K562 (cell line): ENCODE data around the gene PGPEP1. TPM values are rescaled to one million over a fixed set of nuclear protein-coding genes. Genes with fewer than 3 reads are reported as not detected.
A peak's percentile ranks its signal among the peaks of the same experiment; 100 is the strongest.

Source experiments
- CBX8 ChIP-seq: fragments of 200-600 bp; sonication (generic); IDR thresholded peaks from 2 replicates; pipeline ENCODE4 v1.6.1; 2012; ENCODE audit warnings: borderline replicate concordance, mixed run types, low read depth, mild to moderate bottlenecking, moderate library complexity, mixed read lengths, low read length, control low read depth, inconsistent platforms; ENCODE audit not compliant: poor library complexity, severe bottlenecking; ENCODE audit errors: extremely low read depth
- DMBX1 ChIP-seq: fragments of 250-450 bp; sonication (Bioruptor Pico); IDR thresholded peaks from 2 replicates; pipeline ENCODE4 v1.8.0; 2022; ENCODE audit warnings: inconsistent platforms, mild to moderate bottlenecking, moderate library complexity, borderline replicate concordance
- FOXM1 ChIP-seq, 2 experiments: fragments of 450-650 bp in 1 of 2; sonication (generic) in 1 of 2; formaldehyde crosslinking in 1 of 2; IDR thresholded peaks; 2 replicates each; pipeline versions ENCODE4 v1.6.1 to v1.9.0; 2017 to 2022; ENCODE audit warnings: low read depth in 2 of 2, mild to moderate bottlenecking in 2 of 2, missing genetic modification reagents in 1 of 2, moderate library complexity in 1 of 2
- NCOR1 ChIP-seq: fragments of 450-650 bp; IDR thresholded peaks from 2 replicates; pipeline ENCODE4 v1.6.1; 2016; ENCODE audit warnings: mild to moderate bottlenecking, moderate library complexity
- NONO ChIP-seq, 2 experiments: fragments of 200-400 bp in 1 of 2; fragments of 450-650 bp in 1 of 2; formaldehyde crosslinking in 1 of 2; IDR thresholded peaks; 2 replicates each; pipeline ENCODE4 v1.6.1; 2017; ENCODE audit warnings: low read depth in 2 of 2, mild to moderate bottlenecking in 2 of 2, moderate library complexity in 2 of 2, low read length in 1 of 2
- OTX1 ChIP-seq: fragments of 450-650 bp; formaldehyde crosslinking; IDR thresholded peaks from 2 replicates; pipeline ENCODE4 v1.4.0; 2022; ENCODE audit warnings: mild to moderate bottlenecking
- RERE ChIP-seq: sonication (generic); formaldehyde crosslinking; IDR thresholded peaks from 2 replicates; pipeline ENCODE4 v1.8.0; 2023; ENCODE audit warnings: missing genetic modification reagents, mild to moderate bottlenecking, borderline replicate concordance
- SOX6 ChIP-seq: fragments of 450-650 bp; IDR thresholded peaks from 2 replicates; pipeline ENCODE4 v1.6.1; 2014; ENCODE audit warnings: mild to moderate bottlenecking
- XRCC5 ChIP-seq: fragments of 200-400 bp; formaldehyde crosslinking; IDR thresholded peaks from 2 replicates; pipeline ENCODE4 v1.6.1; 2017; ENCODE audit warnings: low read depth, mild to moderate bottlenecking, low read length
- ZNF274 ChIP-seq: IDR thresholded peaks from 2 replicates; pipeline ENCODE4 v1.6.1; 2011; ENCODE audit warnings: low read depth, mild to moderate bottlenecking, low read length, moderate library complexity, borderline replicate concordance
- ZNF57 ChIP-seq: fragments of 450-650 bp; formaldehyde crosslinking; IDR thresholded peaks from 2 replicates; pipeline ENCODE4 v1.4.0; 2020; ENCODE audit warnings: mild to moderate bottlenecking, moderate library complexity
- polyA plus RNA-seq, 8 experiments: library from polyadenylated mRNA; depleted of rRNA in 4 of 8; stranded (reverse) in 5 of 8; unstranded in 3 of 8; fragments of >200 nt; fragmentation: Nextera tagmentation in 2 of 8; fragmentation: Illumina TruSeq in 1 of 8; extraction: Ambion mirVana in 2 of 8; extraction: Trizol in 1 of 8; gene quantifications; 2 replicates each; pipeline versions ENCODE4 v1.2.1 to v1.2.3, GENCODE V29; 2011 to 2014; ENCODE audit warnings: inconsistent platforms in 1 of 8, missing spikeins in 1 of 8
- total RNA-seq, 7 experiments: library from RNA; depleted of rRNA in 6 of 7; stranded (reverse); fragments of >200 nt in 6 of 7; fragmentation: Illumina TruSeq in 2 of 7; extraction: Trizol in 2 of 7; gene quantifications; 2 replicates each; pipeline versions ENCODE4 v1.2.1 to v1.2.3, GENCODE V29; 2011 to 2021; ENCODE audit warnings: low replicate concordance in 1 of 7
- TF ChIP-seq, protein P1 (sequence below): IDR thresholded peaks from 2 replicates; pipeline ENCODE4 v1.6.1; 2011; ENCODE audit warnings: borderline replicate concordance, low read depth, mild to moderate bottlenecking, moderate library complexity, low read length; ENCODE audit not compliant: insufficient read depth, poor library complexity, severe bottlenecking
- TF ChIP-seq, protein P2 (sequence below): fragments of 250-450 bp; sonication (Bioruptor Pico); IDR thresholded peaks from 2 replicates; pipeline ENCODE4 v1.8.0; 2022; ENCODE audit warnings: inconsistent platforms

The PGPEP1 gene
- total and polyA plus RNA-seq, 9 of the 15 experiments (the other 6 are each of a cell fraction or from before 2014, with no cell fraction given): 10.0 to 69.6 (median 33.5) TPM

- 0 out of 2 replicates have a peak, but pooled peaks have one; percentile 48 for TF ChIP-seq DMBX1 (CRISPR knock-in tag)
- TF ChIP-seq, protein P1, sequence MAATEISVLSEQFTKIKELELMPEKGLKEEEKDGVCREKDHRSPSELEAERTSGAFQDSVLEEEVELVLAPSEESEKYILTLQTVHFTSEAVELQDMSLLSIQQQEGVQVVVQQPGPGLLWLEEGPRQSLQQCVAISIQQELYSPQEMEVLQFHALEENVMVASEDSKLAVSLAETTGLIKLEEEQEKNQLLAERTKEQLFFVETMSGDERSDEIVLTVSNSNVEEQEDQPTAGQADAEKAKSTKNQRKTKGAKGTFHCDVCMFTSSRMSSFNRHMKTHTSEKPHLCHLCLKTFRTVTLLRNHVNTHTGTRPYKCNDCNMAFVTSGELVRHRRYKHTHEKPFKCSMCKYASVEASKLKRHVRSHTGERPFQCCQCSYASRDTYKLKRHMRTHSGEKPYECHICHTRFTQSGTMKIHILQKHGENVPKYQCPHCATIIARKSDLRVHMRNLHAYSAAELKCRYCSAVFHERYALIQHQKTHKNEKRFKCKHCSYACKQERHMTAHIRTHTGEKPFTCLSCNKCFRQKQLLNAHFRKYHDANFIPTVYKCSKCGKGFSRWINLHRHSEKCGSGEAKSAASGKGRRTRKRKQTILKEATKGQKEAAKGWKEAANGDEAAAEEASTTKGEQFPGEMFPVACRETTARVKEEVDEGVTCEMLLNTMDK: peak; percentile 98
- peak; percentile 61; the same call in 1 of the 2 replicates for TF ChIP-seq XRCC5
- TF ChIP-seq FOXM1 (IDR thresholded peaks at IDR 0.05; ENCODE audit: low read depth): no peak
- TF ChIP-seq FOXM1 (CRISPR knock-in tag; IDR thresholded peaks at IDR 0.05; ENCODE audit: low read depth): peak; percentile 94; the same call in 1 of the 2 replicates
- 0 out of 2 replicates have a peak, but pooled peaks have one; percentile 6 for TF ChIP-seq OTX1 (CRISPR knock-in tag)
- TF ChIP-seq, protein P2, sequence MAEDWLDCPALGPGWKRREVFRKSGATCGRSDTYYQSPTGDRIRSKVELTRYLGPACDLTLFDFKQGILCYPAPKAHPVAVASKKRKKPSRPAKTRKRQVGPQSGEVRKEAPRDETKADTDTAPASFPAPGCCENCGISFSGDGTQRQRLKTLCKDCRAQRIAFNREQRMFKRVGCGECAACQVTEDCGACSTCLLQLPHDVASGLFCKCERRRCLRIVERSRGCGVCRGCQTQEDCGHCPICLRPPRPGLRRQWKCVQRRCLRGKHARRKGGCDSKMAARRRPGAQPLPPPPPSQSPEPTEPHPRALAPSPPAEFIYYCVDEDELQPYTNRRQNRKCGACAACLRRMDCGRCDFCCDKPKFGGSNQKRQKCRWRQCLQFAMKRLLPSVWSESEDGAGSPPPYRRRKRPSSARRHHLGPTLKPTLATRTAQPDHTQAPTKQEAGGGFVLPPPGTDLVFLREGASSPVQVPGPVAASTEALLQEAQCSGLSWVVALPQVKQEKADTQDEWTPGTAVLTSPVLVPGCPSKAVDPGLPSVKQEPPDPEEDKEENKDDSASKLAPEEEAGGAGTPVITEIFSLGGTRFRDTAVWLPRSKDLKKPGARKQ (CRISPR knock-in tag): peak; percentile 25; the same call in 1 of the 2 replicates
- TF ChIP-seq RERE (CRISPR knock-in tag): peak; percentile 99
- TF ChIP-seq NCOR1: peak; percentile 63
- TF ChIP-seq ZNF274: peak; percentile 31; the same call in 1 of the 2 replicates
- TF ChIP-seq SOX6: peak; percentile 66
- TF ChIP-seq NONO (IDR thresholded peaks at IDR 0.05; ENCODE audit: low read depth in 2 of 2, low read length in 1 of 2): peak; percentile 35 to 85; a peak in 3 of 4 replicates
- no peak for TF ChIP-seq CBX8
- TF ChIP-seq ZNF57 (CRISPR knock-in tag): peak; percentile 75; the same call in 1 of the 2 replicates
Observed at GRCh38 chr19:18388100-18388959, 47.9 kb downstream of the PGPEP1 start (continued).
